Stimulated activated CD4-positive, alpha-beta T cell treated with anti-CD3 and anti-CD28 coated beads, TNF-alpha, amount 100 ng/mL, for 1 hour (primary cell): ENCODE results near the gene GFOD1.

Experiments used
- DNase-seq, 3 donors: peaks; one replicate each; pipeline ENCODE4 v3.0.0-alpha.2; 2020; ENCODE audit warnings: low read depth in 3 of 3, low spot score in 1 of 3

GFOD1 gene

DNA sequence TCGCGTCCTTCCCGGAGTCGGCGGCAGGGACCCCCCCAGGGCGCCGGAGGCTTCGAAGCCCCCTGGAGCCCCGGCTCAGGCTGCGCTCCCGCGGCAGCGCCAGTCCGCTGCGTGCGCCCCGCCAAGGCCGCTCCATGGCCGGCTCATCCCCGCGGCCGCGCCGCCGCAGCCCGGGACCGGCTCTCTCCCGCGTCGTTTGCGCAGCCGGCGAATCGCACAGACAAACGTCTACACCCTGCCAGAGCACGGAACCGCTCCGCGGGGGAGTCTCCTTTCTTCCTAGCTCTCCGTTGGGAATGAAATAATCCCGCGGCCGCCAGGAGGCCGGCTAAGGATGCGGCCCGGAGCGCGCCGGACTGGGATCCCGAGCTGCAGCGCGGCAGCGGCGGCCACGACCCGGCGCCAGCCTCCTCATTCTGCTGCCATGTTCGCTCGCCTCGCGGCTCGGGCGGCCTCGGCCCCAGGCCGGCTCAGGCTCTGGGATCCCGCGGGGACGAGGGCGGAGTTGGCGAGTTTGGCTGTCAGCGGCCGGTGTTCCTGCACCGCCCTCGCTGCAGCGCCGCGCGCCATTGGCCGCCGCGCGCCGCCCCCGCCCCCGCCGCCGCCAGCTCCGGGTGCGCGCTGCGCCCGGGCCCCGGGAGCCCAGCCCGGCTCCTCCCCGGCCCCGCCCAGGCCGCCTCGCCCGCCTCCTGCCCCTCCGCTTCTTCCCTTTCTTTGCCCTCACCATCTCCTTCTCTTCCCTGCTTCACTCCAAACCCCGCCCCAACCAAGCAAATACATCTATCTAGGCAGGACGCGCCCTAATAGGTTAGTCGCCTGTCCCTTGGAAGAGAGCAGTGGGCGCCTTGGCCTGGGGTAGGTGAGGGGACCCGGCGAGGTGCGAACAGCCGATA is at the start of gene GFOD1:
GFOD1 (minus strand) TSS at position 479 of the 893 bp plus-strand sequence. CDS start 710 bp downstream, outside the sequence.
- DNase-seq: peak in 2 of 3 donors; percentile 37 to 69

DNA sequence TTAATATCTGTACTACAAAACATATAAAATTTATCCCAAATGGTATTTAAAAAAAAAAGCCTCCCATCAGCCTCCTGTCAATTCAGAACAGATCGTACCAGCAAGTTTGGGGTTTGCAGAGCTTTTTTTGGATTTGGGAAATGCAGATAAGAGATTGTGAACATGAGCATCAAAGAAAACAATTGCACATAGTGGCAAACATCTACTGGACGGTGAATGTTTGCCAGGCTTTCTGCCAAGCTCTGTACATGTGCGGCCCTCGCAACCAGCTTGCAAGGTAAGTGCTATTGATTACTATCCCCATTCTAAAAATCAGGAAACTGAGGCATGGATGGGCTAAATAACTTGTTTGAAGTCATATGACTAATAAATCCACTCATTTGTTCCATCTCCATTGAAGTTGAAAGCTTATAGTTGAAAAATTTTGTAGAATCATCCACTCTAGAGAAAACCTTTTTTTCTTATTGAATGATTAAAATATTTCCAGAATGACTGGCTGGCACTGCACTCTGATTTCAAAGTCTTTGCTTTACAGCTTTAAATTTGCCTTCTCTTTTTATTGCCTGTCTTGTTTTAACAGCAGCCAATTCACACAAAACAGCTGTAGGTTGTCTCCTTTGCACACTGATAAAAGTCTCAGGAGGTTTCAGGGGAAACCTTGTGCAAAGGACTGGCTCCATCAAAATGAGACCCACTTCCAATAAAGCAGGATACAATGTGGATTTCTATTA is 49.6 kb upstream of the GFOD1 start:
- DNase-seq: no peak

DNA sequence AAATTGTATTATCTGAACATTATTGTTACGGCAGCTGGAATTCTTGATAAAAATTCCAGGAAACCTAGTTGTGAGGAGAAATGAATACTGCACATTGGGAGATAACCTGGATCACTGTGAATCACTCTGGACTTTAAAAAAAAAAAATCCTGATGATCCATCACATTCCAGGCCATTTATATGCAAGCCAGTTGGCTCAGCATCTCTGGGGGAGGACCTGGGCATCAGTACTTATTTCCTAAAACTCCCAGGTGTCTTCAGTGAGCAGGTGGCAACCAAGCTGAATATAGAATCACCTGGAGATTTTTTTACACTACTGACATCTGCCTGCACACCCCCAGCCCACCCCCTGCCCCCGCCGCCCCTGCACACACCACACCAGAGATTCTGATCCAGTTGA is 47.9 kb upstream of the GFOD1 start:
- DNase-seq: no peak

DNA sequence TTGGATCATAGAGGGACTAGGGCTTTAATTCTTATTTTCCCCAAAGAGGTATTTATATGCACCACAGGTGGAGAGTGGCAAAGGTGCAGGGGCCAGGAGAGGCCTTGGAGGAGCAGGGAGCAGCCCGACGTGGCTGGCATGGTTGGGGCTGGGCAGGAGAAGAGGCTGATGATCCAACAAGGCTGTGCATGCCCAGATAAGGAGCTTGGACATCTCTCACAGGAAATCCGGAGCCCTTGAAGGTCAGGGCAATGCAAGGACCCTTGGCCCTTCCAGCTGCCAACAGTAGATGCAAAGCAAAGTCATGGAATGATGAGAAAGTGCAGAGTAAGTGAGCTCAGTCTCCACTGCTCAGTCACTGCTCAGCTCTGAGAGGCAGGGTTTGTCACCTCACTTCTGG is 47.1 kb upstream of the GFOD1 start:
- no peak for DNase-seq

GRCh38 chr6:13531956-13532355 is 44.6 kb upstream of the GFOD1 start:
- no peak for DNase-seq

DNA sequence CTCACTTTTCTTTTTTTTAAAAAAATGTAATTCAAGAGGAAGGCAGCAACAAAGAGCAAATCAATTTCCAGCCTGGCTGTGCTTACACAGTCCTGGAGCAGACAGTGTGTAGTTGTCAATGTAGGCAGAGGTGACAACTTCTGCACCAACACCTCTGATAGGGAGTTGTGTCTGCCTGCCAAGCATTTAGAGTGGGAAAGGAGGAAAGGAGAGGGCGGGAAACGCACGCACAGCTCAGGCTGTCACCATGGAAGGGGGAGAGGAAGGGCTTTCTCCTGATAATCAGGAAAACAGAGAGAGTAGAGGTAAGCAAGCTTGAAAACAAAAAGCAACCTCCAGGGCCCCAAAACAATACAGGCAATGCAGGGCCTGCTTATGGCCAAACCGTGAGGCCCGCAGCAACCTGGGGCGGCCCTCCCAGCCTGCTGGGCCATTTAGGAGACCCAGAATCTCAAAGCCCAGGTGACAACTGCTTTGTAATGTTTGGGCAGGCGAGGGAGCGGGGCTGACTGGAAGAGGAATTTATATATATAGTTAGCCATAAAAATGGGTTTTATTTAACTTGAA is 41.5 kb upstream of the GFOD1 start:
- no peak for DNase-seq

DNA sequence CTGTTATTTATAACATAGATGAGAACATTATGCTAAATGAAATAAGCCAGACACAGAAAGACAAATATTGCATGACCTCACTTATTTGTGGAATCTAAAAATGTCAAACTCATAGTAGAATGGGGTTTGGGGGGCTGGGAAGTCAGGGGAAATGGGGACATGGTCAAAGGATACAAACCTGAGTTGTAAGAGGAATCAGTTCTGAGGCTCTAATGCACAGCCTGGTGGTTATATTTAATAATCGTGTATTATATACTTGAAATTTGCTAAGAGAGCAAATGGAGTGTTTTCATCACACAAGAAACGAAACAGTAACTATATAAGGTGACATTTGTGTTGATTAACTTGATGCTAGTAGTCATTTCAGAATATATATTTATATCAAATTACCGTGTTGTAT is 40.8 kb upstream of the GFOD1 start:
- no peak for DNase-seq

DNA sequence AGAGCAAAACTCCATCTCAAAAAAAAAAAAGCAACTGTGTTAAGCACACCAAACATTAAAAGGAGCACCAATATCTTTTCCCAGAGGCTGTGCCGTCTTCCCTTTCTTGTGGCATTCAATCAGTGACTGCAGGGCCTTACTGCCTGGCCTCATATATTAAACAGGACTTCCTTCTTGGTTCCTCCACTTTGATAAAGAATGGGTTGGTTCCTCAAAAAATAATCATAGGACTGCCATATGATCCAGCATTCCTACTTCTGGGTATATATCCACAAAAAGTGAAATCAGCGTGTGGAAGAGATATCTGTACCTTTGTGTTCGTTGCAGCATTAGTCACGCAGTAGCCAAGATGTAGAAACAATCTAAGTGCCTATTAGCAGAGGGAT is 40.3 kb upstream of the GFOD1 start:
- DNase-seq: no peak

- no peak for DNase-seq
Measured at GRCh38 chr6:13526727-13527670, 39.6 kb upstream of the GFOD1 start.

DNA sequence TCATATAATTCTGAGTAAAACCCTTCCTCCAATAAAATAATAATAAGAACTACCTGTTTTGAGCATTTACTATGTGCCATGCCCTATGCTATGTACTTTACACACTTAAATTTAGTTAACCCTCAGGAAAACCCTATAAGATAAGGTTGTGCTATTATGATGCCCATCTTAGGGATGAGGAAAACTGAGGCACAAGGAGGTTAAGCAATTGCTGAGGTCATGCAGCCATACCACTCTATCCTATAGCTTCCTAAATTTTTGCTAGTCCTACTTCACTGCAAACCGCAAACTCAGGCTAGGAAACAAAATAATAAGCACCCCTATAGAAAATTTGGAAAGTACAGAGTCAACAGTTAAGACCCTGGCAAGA is 38.9 kb upstream of the GFOD1 start:
- no peak for DNase-seq

- DNase-seq: no peak
Measured at GRCh38 chr6:13524801-13525508, 37.6 kb upstream of the GFOD1 start.

GRCh38 chr6:13523826-13524622 is 36.6 kb upstream of the GFOD1 start:
- no peak for DNase-seq

- DNase-seq: no peak
Measured at GRCh38 chr6:13522656-13523055, 35.3 kb upstream of the GFOD1 start.

DNA sequence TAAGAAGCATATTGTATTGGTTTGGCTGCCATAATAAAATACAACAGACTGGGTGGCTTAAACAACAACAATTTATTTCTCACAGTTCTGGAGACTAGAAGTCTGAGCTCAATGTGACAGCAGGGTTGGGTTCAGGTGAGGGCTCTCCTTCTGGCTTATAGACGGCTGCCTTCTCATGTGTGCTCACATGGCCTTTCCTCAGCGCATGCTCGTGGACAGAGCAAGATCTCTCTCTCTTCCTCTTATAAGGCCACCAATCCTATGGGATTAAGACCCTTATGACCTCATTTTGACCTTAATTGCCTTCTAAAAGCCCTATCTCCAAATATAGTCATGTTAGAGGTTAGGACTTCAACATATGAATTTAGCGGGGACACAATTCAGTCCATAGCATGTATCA is 32.4 kb upstream of the GFOD1 start:
- DNase-seq: no peak

DNA sequence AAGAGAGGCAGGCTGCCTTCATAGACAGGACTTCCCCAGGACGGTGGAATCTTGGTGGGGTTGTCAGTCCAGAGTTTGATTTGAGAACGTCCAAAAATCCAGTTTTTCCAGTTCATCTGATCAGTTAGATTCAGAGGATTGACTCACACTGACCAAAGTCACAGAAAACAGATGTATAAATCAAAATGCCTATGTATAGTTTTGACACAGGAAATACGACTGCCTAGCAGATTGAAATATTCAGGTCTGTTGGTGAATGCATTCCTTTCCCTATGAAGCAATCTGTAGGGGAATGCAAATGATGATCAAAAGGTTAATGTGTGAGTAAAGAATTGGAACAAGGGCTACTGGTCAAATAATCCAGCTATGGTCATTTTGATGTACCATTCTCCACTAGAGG is 29.7 kb upstream of the GFOD1 start:
- no peak for DNase-seq

DNA sequence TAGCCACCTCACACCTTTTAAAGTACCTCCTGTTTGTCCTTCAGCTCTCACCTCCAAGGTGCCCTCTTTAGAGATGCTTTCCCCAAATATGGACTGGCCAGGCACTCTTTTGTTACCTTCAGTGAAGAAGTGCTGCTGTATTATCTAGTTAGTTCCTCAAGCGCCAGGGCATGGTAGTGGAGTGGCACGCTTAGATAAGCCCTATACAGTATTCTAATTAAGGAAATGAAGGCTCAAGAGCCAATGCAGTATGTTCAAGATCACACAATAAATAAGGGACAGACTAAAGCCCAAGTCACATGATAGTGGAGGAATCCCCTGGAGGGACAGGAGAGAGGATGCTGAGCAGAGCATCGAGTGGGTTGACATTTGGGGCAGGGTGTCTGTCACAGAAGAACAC is 28.5 kb upstream of the GFOD1 start:
- DNase-seq: no peak

- DNase-seq: no peak
Measured at GRCh38 chr6:13513626-13514502, 26.5 kb upstream of the GFOD1 start.

DNA sequence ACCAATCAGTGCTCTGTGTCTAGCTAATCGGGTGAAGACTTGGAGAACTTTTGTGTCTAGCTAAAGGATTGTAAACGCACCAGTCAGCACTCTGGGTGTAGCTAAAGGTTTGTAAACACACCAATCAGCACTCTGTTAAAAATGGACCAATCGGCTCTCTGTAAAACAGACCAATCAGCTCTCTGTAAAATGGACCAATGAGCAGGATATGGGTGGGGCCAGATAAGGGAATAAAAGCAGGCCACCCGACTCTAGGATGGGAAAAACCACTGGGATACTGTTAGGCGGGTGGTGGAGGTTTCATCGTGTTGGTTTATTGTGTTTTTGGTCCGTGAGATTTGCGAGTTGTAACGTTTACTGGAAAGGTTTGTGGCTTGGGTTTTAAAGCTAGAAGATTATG is 25.5 kb upstream of the GFOD1 start:
- no peak for DNase-seq
